H9 (cell line): ENCODE measurements around the gene SLC6A7. TPM values are rescaled to one million over a fixed set of nuclear protein-coding genes. Genes with fewer than 3 reads are reported as not detected.

Source experiments
- DNase-seq: peaks from one replicate; pipeline ENCODE4 v3.0.0-alpha.2; 2017
- H2AFZ ChIP-seq: one replicate; pipeline ENCODE4 v1.6.1; 2013; ENCODE audit warnings: mild to moderate bottlenecking, low read length, control low read depth, moderate library complexity
- H2AK5ac ChIP-seq: 2 replicates; pipeline ENCODE4 v1.6.1; 2013; ENCODE audit warnings: low read length, control low read depth, mixed read lengths; ENCODE audit not compliant: insufficient read length
- H2BK120ac ChIP-seq: one replicate; pipeline ENCODE4 v1.6.1; 2013; ENCODE audit warnings: low read depth, mild to moderate bottlenecking, low read length, control low read depth, inconsistent platforms; ENCODE audit not compliant: poor library complexity, severe bottlenecking
- H2BK12ac ChIP-seq: 2 replicates; pipeline ENCODE4 v1.6.1; 2013; ENCODE audit warnings: low read length, control low read depth, mixed read lengths, low read depth; ENCODE audit not compliant: insufficient read length
- H2BK15ac ChIP-seq: 2 replicates; pipeline ENCODE4 v1.6.1; 2013; ENCODE audit warnings: low read depth, low read length, control low read depth
- H2BK20ac ChIP-seq: one replicate; pipeline ENCODE4 v1.6.1; 2013; ENCODE audit warnings: low read depth, mild to moderate bottlenecking, low read length, control low read depth, inconsistent platforms; ENCODE audit not compliant: poor library complexity, severe bottlenecking
- H2BK5ac ChIP-seq: 2 replicates; pipeline ENCODE4 v1.6.1; 2013; ENCODE audit warnings: low read length, control low read depth, mixed read lengths; ENCODE audit not compliant: insufficient read length
- H3K14ac ChIP-seq: 2 replicates; pipeline ENCODE4 v1.6.1; 2013; ENCODE audit warnings: low read length, control low read depth; ENCODE audit not compliant: insufficient read depth
- H3K18ac ChIP-seq: 2 replicates; pipeline ENCODE4 v1.6.1; 2013; ENCODE audit warnings: low read depth, mild to moderate bottlenecking, mixed read lengths, low read length, control low read depth; ENCODE audit not compliant: insufficient read length
- H3K23ac ChIP-seq: 2 replicates; pipeline ENCODE4 v1.6.1; 2013; ENCODE audit warnings: low read length, control low read depth, mixed read lengths, low read depth; ENCODE audit not compliant: insufficient read length
- H3K23me2 ChIP-seq: 2 replicates; pipeline ENCODE4 v1.6.1; 2013; ENCODE audit warnings: low read depth, mild to moderate bottlenecking, mixed read lengths, low read length, control low read depth; ENCODE audit not compliant: insufficient read length, poor library complexity, severe bottlenecking
- H3K27ac ChIP-seq: 2 replicates; pipeline ENCODE4 v1.5.1; 2013; ENCODE audit warnings: low read length, control low read depth, mixed read lengths, low read depth; ENCODE audit not compliant: insufficient read length
- H3K27me3 ChIP-seq: 2 replicates; pipeline ENCODE4 v1.6.1; 2013; ENCODE audit warnings: low read length, control low read depth, inconsistent platforms; ENCODE audit not compliant: insufficient read depth
- H3K4ac ChIP-seq: 2 replicates; pipeline ENCODE4 v1.6.1; 2013; ENCODE audit warnings: low read depth, mild to moderate bottlenecking, control low read depth, inconsistent platforms, low read length, moderate library complexity
- H3K4me1 ChIP-seq: 2 replicates; pipeline ENCODE4 v1.6.1; 2013; ENCODE audit warnings: low read length, control low read depth, inconsistent platforms; ENCODE audit not compliant: insufficient read depth
- H3K4me2 ChIP-seq: 2 replicates; pipeline ENCODE4 v1.6.1; 2013; ENCODE audit warnings: low read length, control low read depth, mixed read lengths; ENCODE audit not compliant: insufficient read length, insufficient read depth
- H3K56ac ChIP-seq: 2 replicates; pipeline ENCODE4 v1.6.1; 2013; ENCODE audit warnings: low read depth, mild to moderate bottlenecking, mixed read lengths, low read length, control low read depth; ENCODE audit not compliant: insufficient read length
- H3K79me1 ChIP-seq: 2 replicates; pipeline ENCODE4 v1.6.1; 2013; ENCODE audit warnings: low read depth, mild to moderate bottlenecking, moderate library complexity, low read length, control low read depth, inconsistent platforms; ENCODE audit not compliant: insufficient read depth, poor library complexity, severe bottlenecking
- H3K79me2 ChIP-seq: 2 replicates; pipeline ENCODE4 v1.6.1; 2013; ENCODE audit warnings: low read length, control low read depth, inconsistent platforms; ENCODE audit not compliant: insufficient read depth
- H3K9ac ChIP-seq: 2 replicates; pipeline ENCODE4 v1.6.1; 2013; ENCODE audit warnings: low read length, control low read depth, mixed read lengths; ENCODE audit not compliant: insufficient read length; ENCODE audit errors: extremely low read depth
- H3K9me3 ChIP-seq: one replicate; pipeline ENCODE4 v1.6.1; 2013; ENCODE audit warnings: low read depth, low read length, inconsistent platforms; ENCODE audit not compliant: control insufficient read depth
- H3T11ph ChIP-seq: one replicate; pipeline ENCODE4 v1.6.1; 2013; ENCODE audit warnings: mild to moderate bottlenecking, low read length, control low read depth, inconsistent platforms
- H4K20me1 ChIP-seq: one replicate; pipeline ENCODE4 v1.6.1; 2013; ENCODE audit not compliant: control insufficient read depth, insufficient read length, insufficient read depth
- H4K5ac ChIP-seq: 2 replicates; pipeline ENCODE4 v1.6.1; 2013; ENCODE audit warnings: low read depth, mild to moderate bottlenecking, mixed read lengths, low read length, control low read depth; ENCODE audit not compliant: insufficient read length
- H4K8ac ChIP-seq: replicated peaks from 2 replicates; pipeline ENCODE4 v1.6.1; 2013; ENCODE audit warnings: low read length, control low read depth, mixed read lengths, low read depth; ENCODE audit not compliant: insufficient read length
- H4K91ac ChIP-seq: 2 replicates; pipeline ENCODE4 v1.6.1; 2013; ENCODE audit warnings: low read depth, mild to moderate bottlenecking, moderate library complexity, mixed read lengths, low read length, control low read depth; ENCODE audit not compliant: insufficient read length
- H3K27ac Mint-ChIP-seq, 3 experiments: 2 replicates in 2 of 3; 3 replicates in 1 of 3; pipeline ENCODE4 v1.8.0; 2020 to 2021; ENCODE audit warnings: mixed read lengths in 3 of 3, mild to moderate bottlenecking in 1 of 3, moderate library complexity in 1 of 3
- H3K27me3 Mint-ChIP-seq: 2 replicates; pipeline ENCODE4 v1.8.0; 2021; ENCODE audit warnings: low read depth, mild to moderate bottlenecking, moderate library complexity, mixed read lengths
- H3K36me3 Mint-ChIP-seq, 3 experiments: 2 replicates in 2 of 3; 3 replicates in 1 of 3; pipeline ENCODE4 v1.8.0; 2020 to 2021; ENCODE audit warnings: low read depth in 3 of 3, mixed read lengths in 3 of 3; ENCODE audit not compliant: insufficient read depth in 1 of 3
- H3K4me1 Mint-ChIP-seq, 2 experiments: 2 replicates each; pipeline ENCODE4 v1.8.0; 2020; ENCODE audit warnings: mixed read lengths in 2 of 2
- H3K4me3 Mint-ChIP-seq, 2 experiments: 2 replicates in 1 of 2; 3 replicates in 1 of 2; pipeline ENCODE4 v1.8.0; 2020 to 2021; ENCODE audit warnings: mild to moderate bottlenecking in 2 of 2, mixed read lengths in 2 of 2, moderate library complexity in 1 of 2
- H3K9me3 Mint-ChIP-seq, 2 experiments: 2 replicates in 1 of 2; 3 replicates in 1 of 2; pipeline ENCODE4 v1.8.0; 2020; ENCODE audit warnings: mild to moderate bottlenecking in 2 of 2, mixed read lengths in 2 of 2, moderate library complexity in 1 of 2
- WGBS: extraction: QIAGEN DNeasy Blood & Tissue Kit; methylation state at CpG from one replicate; pipeline ENCODE4 v1.1.7; 2013; ENCODE audit warnings: missing lambda C conversion rate, low lambda C conversion rate, mixed read lengths; ENCODE audit not compliant: insufficient read length; ENCODE audit errors: extremely low coverage; 5-methylcytosine and 5-hydroxymethylcytosine counted together
- total RNA-seq: library from RNA; stranded (reverse); gene quantifications from 2 replicates; pipeline ENCODE4 v1.2.1, GENCODE V29; 2021
- TF ChIP-seq, protein P1 (sequence below): fragments of 200-600 bp; sonication (generic); conservative IDR thresholded peaks from 3 replicates; pipeline ENCODE4 v1.8.0; 2021; ENCODE audit warnings: antibody characterized with exemption, mild to moderate bottlenecking

SLC6A7 gene
- total RNA-seq, 1 experiment from 2014 or later = not detected

DNA sequence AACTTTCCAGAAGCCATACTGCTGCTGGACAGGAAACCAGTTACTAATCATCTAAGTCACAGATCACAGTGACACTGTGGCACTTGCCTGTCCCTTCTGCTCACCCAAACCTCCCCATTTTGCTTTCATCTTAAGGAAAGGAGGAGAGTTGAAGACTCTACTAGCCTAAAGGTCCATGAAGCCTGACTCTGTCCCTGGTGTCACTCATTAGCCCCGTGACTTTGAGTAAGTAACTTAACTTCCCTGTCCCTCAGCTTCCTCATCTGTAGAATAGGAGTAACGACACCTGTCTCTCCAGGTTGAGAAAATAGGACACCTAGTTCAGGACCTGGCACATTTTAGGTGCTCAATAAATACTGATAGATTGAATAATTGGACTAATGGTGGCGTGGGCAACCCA lies 536 bp upstream of the SLC6A7 start:
- Histone ChIP-seq H2BK12ac (no peak overlapping the region), H3K9ac (no peak overlapping the region), H2BK120ac (no peak overlapping the region), H2BK20ac (no peak overlapping the region), H3K23me2 (peaks cover 9% of the 10 kb centered on the region), H3K14ac (no peak overlapping the region), H3K79me1 (no peaks in the 10 kb centered on the region), H3K4me2 (peak overlapping the region; percentile 54), H2BK5ac (no peak overlapping the region), H3K18ac (no peak overlapping the region), H4K5ac (no peak overlapping the region), H4K91ac (no peak overlapping the region), H2BK15ac (no peak overlapping the region), H3K4me1 (peaks cover 5% of the 10 kb centered on the region; the same call in 1 of the 2 replicates), H4K8ac (no peak overlapping the region), H2AFZ (no peak overlapping the region), H4K20me1 (no peaks in the 10 kb centered on the region), H3K23ac (no peak overlapping the region), H3K4ac (no peak overlapping the region), H3K56ac (no peak overlapping the region), H3K27ac (no peak overlapping the region), H3K27me3 (peaks cover 39% of the 10 kb centered on the region), H3K79me2 (no peaks in the 10 kb centered on the region), H3K9me3 (no peaks in the 10 kb centered on the region), H2AK5ac (no peak overlapping the region), H3T11ph (no peak overlapping the region)
- WGBS = no CpG with 5 or more reads among the region's 3 CpGs
- Mint-ChIP-seq H3K9me3 (no peaks in the 10 kb centered on the region), H3K4me1 (peaks cover 24 to 36% of the 10 kb centered on the region in 2 experiments), H3K36me3 (no peaks in the 10 kb centered on the region), H3K27me3 (peaks cover 99% of the 10 kb centered on the region), H3K27ac (no peak overlapping the region), H3K4me3 (peak overlapping the region; percentile 35 to 61; a peak in 4 of 5 replicates)
- DNase-seq = no peak
- TF ChIP-seq, protein P1, sequence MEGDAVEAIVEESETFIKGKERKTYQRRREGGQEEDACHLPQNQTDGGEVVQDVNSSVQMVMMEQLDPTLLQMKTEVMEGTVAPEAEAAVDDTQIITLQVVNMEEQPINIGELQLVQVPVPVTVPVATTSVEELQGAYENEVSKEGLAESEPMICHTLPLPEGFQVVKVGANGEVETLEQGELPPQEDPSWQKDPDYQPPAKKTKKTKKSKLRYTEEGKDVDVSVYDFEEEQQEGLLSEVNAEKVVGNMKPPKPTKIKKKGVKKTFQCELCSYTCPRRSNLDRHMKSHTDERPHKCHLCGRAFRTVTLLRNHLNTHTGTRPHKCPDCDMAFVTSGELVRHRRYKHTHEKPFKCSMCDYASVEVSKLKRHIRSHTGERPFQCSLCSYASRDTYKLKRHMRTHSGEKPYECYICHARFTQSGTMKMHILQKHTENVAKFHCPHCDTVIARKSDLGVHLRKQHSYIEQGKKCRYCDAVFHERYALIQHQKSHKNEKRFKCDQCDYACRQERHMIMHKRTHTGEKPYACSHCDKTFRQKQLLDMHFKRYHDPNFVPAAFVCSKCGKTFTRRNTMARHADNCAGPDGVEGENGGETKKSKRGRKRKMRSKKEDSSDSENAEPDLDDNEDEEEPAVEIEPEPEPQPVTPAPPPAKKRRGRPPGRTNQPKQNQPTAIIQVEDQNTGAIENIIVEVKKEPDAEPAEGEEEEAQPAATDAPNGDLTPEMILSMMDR = no peak
